Measurements from ENCODE around the gene FCMR.

The FCMR gene

DNA sequence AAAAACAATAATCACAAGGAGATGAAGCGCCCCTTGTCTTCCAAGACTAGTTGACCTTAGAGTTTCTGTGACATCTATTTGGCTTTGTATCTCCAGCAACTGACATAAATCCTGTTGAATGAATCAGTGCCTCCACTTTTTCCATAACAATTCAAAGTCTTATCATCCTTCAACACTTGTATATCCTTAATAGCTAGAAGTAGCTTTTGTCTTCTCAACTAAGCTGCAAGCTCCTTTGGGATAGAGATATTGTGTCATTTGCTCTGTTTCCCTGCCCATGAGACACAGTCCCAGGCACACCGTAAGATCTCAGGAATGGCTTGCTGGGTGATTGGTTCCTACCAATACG, 18.8 kb upstream of the FCMR start:
- DNase-seq (ENCODE audit: insufficient read length, low spot score), result no peak
- no peak for FAIRE-seq

DNA sequence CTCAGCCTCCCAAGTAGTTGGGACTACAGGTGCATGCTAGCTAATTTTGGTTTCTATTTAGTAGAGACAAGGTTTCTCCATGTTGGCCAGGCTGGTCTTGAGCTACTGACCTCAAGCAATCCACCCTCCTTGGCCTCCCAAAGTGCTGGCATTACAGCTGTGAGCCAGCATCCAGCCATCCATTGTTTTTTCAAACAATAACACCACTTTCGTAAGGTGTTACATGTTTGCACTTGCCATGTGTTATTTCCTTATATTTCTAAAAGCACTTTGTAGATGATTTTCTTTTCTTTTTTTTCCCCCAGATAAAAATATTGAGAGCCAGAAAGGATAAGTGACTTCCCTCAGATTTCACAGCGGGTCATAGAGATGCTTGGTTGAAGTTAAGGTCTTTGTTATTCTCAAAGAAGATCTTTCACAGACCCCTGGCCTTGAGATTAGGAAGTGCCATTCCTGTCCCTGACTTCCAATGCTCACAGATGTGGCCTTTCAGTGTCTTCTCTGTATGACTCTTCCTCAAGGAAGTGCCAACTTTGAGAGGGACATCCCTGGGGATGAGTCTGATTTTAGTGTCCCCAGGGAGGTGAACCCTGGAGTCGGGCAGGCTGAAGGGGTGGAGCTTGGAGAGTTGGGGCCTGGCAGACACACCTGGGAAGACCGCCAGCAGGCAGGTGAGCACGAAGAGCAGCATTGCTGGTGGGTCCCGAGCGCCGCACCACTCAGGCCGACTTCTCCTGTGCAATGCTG, 18.3 kb upstream of the FCMR start:
- FAIRE-seq, result no peak
- TF ChIP-seq POLR2AphosphoS5 (IDR thresholded peaks at IDR 0.05; ENCODE audit: low read depth, low read length) (no peak), TAF1 (IDR thresholded peaks at IDR 0.05; ENCODE audit: low read depth, low read length) (no peak), PAX5 (IDR thresholded peaks at IDR 0.05; ENCODE audit: insufficient read depth, low read length, severe bottlenecking) (no peak), SPI1 (IDR thresholded peaks at IDR 0.05; ENCODE audit: low read depth, low read length) (no peak), POU2F2 (IDR thresholded peaks at IDR 0.05; ENCODE audit: low read depth, low read length) (no peak), POLR2A (IDR thresholded peaks at IDR 0.05; ENCODE audit: low read depth, low read length) (no peak)

More for the DNA sequence above, 18.8 kb upstream of the FCMR start:
- no peak for TF ChIP-seq SPI1 (IDR thresholded peaks at IDR 0.05; ENCODE audit: low read depth, low read length)
- no peak for TF ChIP-seq POLR2AphosphoS5 (IDR thresholded peaks at IDR 0.05; ENCODE audit: low read depth, low read length)
- TF ChIP-seq POLR2A (IDR thresholded peaks at IDR 0.05; ENCODE audit: low read depth, low read length), result no peak
- no peak for TF ChIP-seq PAX5 (IDR thresholded peaks at IDR 0.05; ENCODE audit: insufficient read depth, low read length, severe bottlenecking)
- TF ChIP-seq POU2F2 (IDR thresholded peaks at IDR 0.05; ENCODE audit: low read depth, low read length), result no peak
- TF ChIP-seq TAF1 (IDR thresholded peaks at IDR 0.05; ENCODE audit: low read depth, low read length), result no peak

GRCh38 chr1:206939131-206939530, 17.4 kb upstream of the FCMR start:
- DNase-seq (ENCODE audit: insufficient read length, low spot score) (no peak), FAIRE-seq (no peak)
- TF ChIP-seq SPI1 (IDR thresholded peaks at IDR 0.05; ENCODE audit: low read depth, low read length) (no peak), POU2F2 (IDR thresholded peaks at IDR 0.05; ENCODE audit: low read depth, low read length) (no peak), PAX5 (IDR thresholded peaks at IDR 0.05; ENCODE audit: insufficient read depth, low read length, severe bottlenecking) (no peak), TAF1 (IDR thresholded peaks at IDR 0.05; ENCODE audit: low read depth, low read length) (no peak)

More for the DNA sequence above, 18.3 kb upstream of the FCMR start:
- DNase-seq (ENCODE audit: insufficient read length, low spot score), result no peak

- TF ChIP-seq POLR2AphosphoS5 (IDR thresholded peaks at IDR 0.05; ENCODE audit: low read depth, low read length) (no peak), POU2F2 (IDR thresholded peaks at IDR 0.05; ENCODE audit: low read depth, low read length) (no peak), PAX5 (IDR thresholded peaks at IDR 0.05; ENCODE audit: insufficient read depth, low read length, severe bottlenecking) (no peak), POLR2A (IDR thresholded peaks at IDR 0.05; ENCODE audit: low read depth, low read length) (no peak), TAF1 (IDR thresholded peaks at IDR 0.05; ENCODE audit: low read depth, low read length) (no peak), SPI1 (IDR thresholded peaks at IDR 0.05; ENCODE audit: low read depth, low read length) (peak; percentile 48)
- DNase-seq (ENCODE audit: insufficient read length, low spot score), result no peak
- no peak for FAIRE-seq
Observed at GRCh38 chr1:206937425-206937824, 15.7 kb upstream of the FCMR start.

GRCh38 chr1:206935491-206936067, 13.8 kb upstream of the FCMR start:
- FAIRE-seq (peak; percentile 58), DNase-seq (ENCODE audit: insufficient read length, low spot score) (peak; percentile 60)
- no peak for TF ChIP-seq POU2F2 (IDR thresholded peaks at IDR 0.05; ENCODE audit: low read depth, low read length)
- TF ChIP-seq POLR2A (IDR thresholded peaks at IDR 0.05; ENCODE audit: low read depth, low read length), result no peak
- TF ChIP-seq POLR2AphosphoS5 (IDR thresholded peaks at IDR 0.05; ENCODE audit: low read depth, low read length), result no peak
- TF ChIP-seq PAX5 (IDR thresholded peaks at IDR 0.05; ENCODE audit: insufficient read depth, low read length, severe bottlenecking), result no peak
- no peak for TF ChIP-seq TAF1 (IDR thresholded peaks at IDR 0.05; ENCODE audit: low read depth, low read length)
- TF ChIP-seq SPI1 (IDR thresholded peaks at IDR 0.05; ENCODE audit: low read depth, low read length), result no peak

- FAIRE-seq (peak; percentile 66), DNase-seq (ENCODE audit: insufficient read length, low spot score) (peak; percentile 49)
- no peak for TF ChIP-seq SPI1 (IDR thresholded peaks at IDR 0.05; ENCODE audit: low read depth, low read length)
- TF ChIP-seq POU2F2 (IDR thresholded peaks at IDR 0.05; ENCODE audit: low read depth, low read length), result no peak
- no peak for TF ChIP-seq POLR2A (IDR thresholded peaks at IDR 0.05; ENCODE audit: low read depth, low read length)
- TF ChIP-seq PAX5 (IDR thresholded peaks at IDR 0.05; ENCODE audit: insufficient read depth, low read length, severe bottlenecking), result no peak
- TF ChIP-seq POLR2AphosphoS5 (IDR thresholded peaks at IDR 0.05; ENCODE audit: low read depth, low read length), result no peak
- TF ChIP-seq TAF1 (IDR thresholded peaks at IDR 0.05; ENCODE audit: low read depth, low read length), result no peak
Observed at GRCh38 chr1:206933333-206933945, 11.7 kb upstream of the FCMR start.

GRCh38 chr1:206932177-206932576, 10.4 kb upstream of the FCMR start:
- FAIRE-seq (no peak), DNase-seq (ENCODE audit: insufficient read length, low spot score) (no peak)
- no peak for TF ChIP-seq TAF1 (IDR thresholded peaks at IDR 0.05; ENCODE audit: low read depth, low read length)
- no peak for TF ChIP-seq POLR2A (IDR thresholded peaks at IDR 0.05; ENCODE audit: low read depth, low read length)
- TF ChIP-seq PAX5 (IDR thresholded peaks at IDR 0.05; ENCODE audit: insufficient read depth, low read length, severe bottlenecking), result no peak
- TF ChIP-seq POU2F2 (IDR thresholded peaks at IDR 0.05; ENCODE audit: low read depth, low read length), result no peak
- TF ChIP-seq POLR2AphosphoS5 (IDR thresholded peaks at IDR 0.05; ENCODE audit: low read depth, low read length), result no peak
- no peak for TF ChIP-seq SPI1 (IDR thresholded peaks at IDR 0.05; ENCODE audit: low read depth, low read length)

- FAIRE-seq, result peak; percentile 72
- TF ChIP-seq POU2F2 (IDR thresholded peaks at IDR 0.05; ENCODE audit: low read depth, low read length) (no peak), SPI1 (IDR thresholded peaks at IDR 0.05; ENCODE audit: low read depth, low read length) (no peak), POLR2A (IDR thresholded peaks at IDR 0.05; ENCODE audit: low read depth, low read length) (no peak), POLR2AphosphoS5 (IDR thresholded peaks at IDR 0.05; ENCODE audit: low read depth, low read length) (no peak), TAF1 (IDR thresholded peaks at IDR 0.05; ENCODE audit: low read depth, low read length) (no peak), PAX5 (IDR thresholded peaks at IDR 0.05; ENCODE audit: insufficient read depth, low read length, severe bottlenecking) (no peak)
Observed at GRCh38 chr1:206931709-206932108, 10.0 kb upstream of the FCMR start.

DNA sequence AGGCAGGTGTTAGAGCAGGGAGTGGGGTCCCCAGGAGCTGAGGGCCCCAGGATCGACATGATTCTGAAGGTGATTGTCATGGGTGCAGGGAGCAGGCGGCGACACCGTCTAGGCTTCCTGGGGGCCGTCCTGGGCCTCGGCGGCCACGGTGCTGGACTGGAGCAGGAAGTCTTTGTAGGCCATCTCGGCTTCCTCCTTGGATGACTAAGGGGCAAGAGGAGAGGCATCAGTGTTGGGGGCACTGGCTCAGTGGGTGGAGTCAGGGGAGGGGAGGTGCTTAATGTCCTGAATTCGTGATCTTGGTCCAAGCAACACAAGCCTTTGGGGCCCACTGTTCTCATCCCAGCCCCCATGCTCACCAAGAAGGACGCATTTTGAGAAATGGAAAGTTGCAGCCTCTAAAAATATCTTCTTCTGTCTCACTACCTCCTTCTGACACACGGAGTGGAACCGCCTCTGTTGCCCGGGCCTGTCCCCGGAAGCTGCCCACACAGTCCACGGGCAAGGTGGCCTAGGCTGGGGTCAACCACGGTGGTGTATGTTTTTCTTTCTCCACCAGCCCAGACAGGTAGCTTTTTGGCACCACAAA, 8.6 kb upstream of the FCMR start:
- DNase-seq (ENCODE audit: insufficient read length, low spot score) (peak; percentile 60), FAIRE-seq (peak; percentile 92)
- TF ChIP-seq SPI1 (IDR thresholded peaks at IDR 0.05; ENCODE audit: low read depth, low read length) (peak; percentile 71), POLR2AphosphoS5 (IDR thresholded peaks at IDR 0.05; ENCODE audit: low read depth, low read length) (peak; percentile 88; the same call in 1 of the 2 replicates), PAX5 (IDR thresholded peaks at IDR 0.05; ENCODE audit: insufficient read depth, low read length, severe bottlenecking) (peak; percentile 94), TAF1 (IDR thresholded peaks at IDR 0.05; ENCODE audit: low read depth, low read length) (no peak), POU2F2 (IDR thresholded peaks at IDR 0.05; ENCODE audit: low read depth, low read length) (peak; percentile 45; the same call in 1 of the 2 replicates), POLR2A (IDR thresholded peaks at IDR 0.05; ENCODE audit: low read depth, low read length) (peak; percentile 74)

More at GRCh38 chr1:206931709-206932108, 10.0 kb upstream of the FCMR start:
- DNase-seq (ENCODE audit: insufficient read length, low spot score), result no peak

Measured in GM12891 (cell line).